Astrocyte of the hippocampus (primary cell): ENCODE results near the gene GOLGA6L7.
"Not testable (repeated sequence)": the region's sequence is repeated elsewhere in the genome, so short reads cannot be mapped to it uniquely, and the experiment has no call there.

ENCODE experiments used
- DNase-seq: peaks from one replicate; pipeline ENCODE4 v3.0.0; 2011; ENCODE audit warnings: low read depth, low spot score

The GOLGA6L7 gene

DNA sequence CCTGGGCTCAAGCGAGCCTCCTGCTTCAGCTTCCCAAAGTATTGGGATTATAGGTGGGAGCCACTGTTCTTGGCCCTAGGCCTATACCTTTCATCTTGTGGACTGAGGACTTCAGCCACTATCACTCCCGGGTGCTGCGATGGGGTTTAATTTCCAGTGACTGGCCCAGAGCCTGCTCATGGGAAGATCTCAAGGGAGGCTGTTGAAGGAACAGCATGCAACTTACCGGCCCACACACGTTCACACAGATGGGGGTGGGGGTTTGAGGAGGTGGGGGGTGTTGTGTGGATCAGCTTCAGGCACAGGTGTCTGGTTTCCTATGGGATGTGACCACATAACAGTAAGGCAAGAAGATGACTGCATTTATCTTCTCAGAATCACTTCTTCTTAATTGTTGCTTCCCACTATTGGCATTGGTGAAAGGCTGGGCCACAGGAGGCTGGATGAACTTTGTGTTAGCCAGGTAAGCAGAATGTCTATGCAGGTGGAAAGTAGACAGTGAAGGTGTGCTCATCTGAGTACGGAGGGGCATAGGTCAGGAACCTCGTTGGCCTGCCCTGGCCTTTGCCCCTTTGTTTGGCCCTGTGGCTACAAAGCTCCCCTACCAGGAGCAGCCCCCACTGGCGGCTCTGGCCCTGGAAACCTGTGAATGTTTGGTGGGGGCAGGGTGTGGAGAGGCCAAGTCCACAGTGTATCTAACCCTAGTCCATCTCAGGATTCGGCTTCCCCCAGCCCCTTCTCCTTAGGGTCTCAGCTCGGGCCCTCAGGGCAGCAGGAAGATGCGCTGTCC, 35.9 kb upstream of the GOLGA6L7 start:
- DNase-seq, result no peak

- no peak for DNase-seq
Observed at GRCh38 chr15:28881600-28881999, 33.2 kb upstream of the GOLGA6L7 start.

- DNase-seq, result peak; percentile 53
Observed at GRCh38 chr15:28881170-28881569, 32.7 kb upstream of the GOLGA6L7 start.

GRCh38 chr15:28880680-28881079, 32.2 kb upstream of the GOLGA6L7 start:
- DNase-seq, result no peak

DNA sequence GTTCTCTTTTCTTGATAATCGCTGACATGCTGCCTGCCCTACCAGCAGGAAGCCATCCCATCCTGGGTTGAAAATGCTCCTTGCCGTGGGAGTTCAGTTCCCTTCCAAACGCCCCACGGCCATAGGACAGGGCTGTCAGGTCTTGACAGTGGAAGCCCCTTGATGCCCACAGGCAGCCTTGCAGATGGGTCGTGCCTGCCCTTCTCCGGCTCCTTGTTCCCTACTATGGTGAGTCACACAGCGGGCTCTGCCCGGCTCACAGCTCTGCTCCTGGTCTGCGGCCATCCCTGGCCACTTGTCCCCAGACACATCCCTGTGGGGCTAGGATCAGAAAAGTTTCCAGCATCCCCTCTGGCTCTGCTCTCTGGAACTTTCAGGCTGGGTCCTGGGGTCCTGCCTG, 31.1 kb upstream of the GOLGA6L7 start:
- DNase-seq, result no peak

GRCh38 chr15:28878209-28878608, 29.8 kb upstream of the GOLGA6L7 start:
- DNase-seq, result no peak

GRCh38 chr15:28876845-28877185, 28.4 kb upstream of the GOLGA6L7 start:
- DNase-seq, result no peak

GRCh38 chr15:28876131-28876844, 27.8 kb upstream of the GOLGA6L7 start:
- no peak for DNase-seq

DNA sequence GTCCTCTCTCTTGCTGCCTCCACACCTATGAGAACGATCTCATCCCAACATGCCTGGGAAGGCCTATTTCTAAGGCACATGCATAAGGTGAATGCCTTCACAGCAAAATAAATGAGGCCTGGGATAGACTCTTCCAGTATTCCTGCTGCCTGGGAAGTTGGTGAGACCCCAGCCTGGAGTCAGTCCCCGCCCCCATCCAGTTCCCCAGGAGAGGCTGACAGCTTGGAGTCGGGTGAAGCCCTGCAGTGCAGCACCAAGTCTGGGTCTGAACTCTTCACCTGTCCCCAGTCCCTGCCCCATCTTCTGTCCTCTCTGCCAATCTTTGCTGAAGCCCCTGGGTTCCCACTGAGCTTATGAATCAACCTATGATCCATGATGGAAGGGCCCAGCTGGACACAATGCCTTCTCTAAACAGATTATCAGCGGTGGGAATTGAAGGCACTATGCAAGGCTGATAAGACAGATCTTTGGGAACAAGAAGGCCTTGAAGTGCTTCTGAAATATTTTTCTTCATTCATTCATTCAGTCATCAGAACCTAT, 27.1 kb upstream of the GOLGA6L7 start:
- DNase-seq, result no peak

DNA sequence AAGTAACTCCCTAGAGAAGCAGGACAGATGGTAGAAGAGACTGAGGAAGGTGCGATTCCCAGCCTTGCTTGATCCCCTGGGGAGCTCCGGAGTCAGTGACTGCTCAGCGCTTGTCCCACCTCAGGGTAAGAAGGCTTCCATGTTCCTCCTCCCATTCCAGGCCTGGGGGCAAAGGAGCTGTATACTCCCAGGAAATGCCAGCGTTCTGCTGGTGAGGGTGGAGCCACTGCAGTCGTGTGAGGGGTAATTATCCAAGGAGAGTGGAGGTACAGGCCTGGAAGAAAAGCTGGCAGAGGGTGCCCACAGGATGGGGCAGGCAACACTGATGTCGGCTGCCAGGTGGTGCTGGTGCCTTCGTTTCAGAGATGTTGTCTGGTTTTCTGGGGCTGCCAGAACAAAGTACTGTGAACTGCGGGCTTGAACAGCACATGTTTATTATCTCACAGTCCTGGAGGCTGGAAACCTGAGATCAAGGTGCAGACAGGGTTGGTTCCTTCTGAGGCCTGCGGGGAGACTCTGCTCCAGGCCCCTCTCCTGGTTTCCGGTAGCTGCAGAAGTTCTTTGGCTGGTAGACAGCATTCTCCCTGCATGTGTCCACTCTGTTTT, 25.2 kb upstream of the GOLGA6L7 start:
- no peak for DNase-seq

DNA sequence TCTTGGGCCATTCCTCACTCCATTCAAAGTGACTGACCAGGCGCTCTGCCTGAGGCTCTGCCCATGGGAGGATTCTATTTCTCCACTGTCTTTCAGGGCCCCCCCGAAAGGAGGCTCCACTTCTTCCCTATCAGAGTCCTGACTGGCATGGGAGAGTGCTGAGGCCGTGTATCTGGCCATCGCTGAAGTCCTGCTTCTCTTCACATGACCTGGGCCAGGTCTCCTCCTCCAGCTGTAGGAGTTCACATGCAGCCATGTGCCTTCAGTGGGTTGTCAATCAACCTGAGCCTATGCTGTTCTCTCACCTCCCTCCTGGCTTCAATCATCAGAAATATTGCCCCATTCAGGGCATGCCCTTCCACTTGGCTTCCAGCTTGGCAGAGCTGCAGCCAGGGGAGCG, 24.6 kb upstream of the GOLGA6L7 start:
- DNase-seq, result no peak

- DNase-seq, result no peak
Observed at GRCh38 chr15:28871168-28871567, 22.7 kb upstream of the GOLGA6L7 start.

DNA sequence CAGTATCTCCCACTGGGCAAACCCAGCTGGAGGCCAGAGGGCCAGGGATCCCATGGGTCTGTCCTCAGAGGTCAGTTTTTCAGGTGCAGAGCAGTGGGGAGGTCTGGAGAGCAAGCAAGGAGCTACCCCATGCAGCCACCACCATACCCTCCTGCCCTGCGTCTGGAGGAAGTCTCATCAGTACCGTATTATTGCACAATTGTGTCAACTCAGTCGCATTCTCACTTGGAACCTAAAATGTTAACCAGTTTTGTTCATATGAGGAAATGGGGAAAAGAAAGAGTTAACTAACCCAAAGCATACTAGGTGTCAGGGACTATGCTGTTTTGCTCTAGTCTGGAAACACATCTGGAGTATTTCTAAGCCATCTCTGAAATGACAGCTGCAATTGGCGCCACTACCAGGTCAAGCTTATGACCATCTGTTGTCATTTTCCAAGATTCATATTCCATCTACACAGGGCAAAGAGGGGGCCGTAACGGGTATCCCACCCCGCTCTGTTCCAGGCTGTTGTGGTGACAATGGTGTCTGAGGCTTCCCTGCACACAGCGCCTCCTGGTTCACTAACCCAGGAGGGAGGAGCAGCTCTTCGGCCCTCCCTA, 20.4 kb upstream of the GOLGA6L7 start:
- DNase-seq, result no peak

- not testable (repeated sequence) for DNase-seq
Observed at GRCh38 chr15:28861589-28862293, 13.3 kb upstream of the GOLGA6L7 start.

- DNase-seq, result no peak
Observed at GRCh38 chr15:28861031-28861534, 12.6 kb upstream of the GOLGA6L7 start.

- DNase-seq, result not testable (repeated sequence)
Observed at GRCh38 chr15:28854578-28854977, 6.1 kb upstream of the GOLGA6L7 start.

GRCh38 chr15:28853654-28854053, 5.2 kb upstream of the GOLGA6L7 start:
- DNase-seq, result not testable (repeated sequence)

DNA sequence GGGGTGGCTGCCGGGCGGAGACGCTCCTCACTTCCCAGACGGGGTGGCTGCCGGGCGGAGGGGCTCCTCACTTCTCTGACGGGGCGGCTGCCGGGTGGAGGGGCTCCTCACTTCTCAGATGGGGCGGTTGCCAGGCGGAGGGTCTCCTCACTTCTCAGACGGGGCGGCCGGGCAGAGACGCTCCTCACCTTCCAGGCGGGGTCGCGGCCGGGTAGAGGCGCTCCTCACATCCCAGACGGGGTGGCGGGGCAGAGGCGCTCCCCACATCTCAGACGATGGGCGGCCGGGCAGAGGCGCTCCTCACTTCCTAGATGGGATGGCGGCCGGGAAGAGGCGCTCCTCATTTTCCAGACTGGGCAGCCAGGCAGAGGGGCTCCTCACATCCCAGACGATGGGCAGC, 1.3 kb upstream of the GOLGA6L7 start:
- DNase-seq, result not testable (repeated sequence)

- DNase-seq, result not testable (repeated sequence)
Observed at GRCh38 chr15:28849271-28849670, 827 bp upstream of the GOLGA6L7 start.

DNA sequence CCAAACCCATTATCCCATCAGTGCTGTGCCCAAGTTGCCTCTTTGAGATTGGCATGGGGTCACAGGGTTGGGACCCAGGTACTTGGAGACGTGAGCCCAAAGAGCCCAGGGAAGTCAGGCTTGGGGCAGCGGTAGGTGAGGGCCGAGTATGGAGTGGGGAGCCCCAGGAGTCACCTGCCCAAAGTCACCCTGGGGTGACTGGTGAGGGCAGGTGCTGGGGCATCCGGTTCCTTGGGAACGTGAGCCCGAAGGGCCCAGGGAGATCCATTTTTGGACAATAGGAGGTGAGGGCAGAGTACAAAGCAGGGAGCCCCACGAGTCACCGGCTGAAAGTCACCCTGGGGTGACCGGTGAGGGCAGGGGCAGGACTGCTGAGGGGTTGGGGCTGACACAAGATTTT, 485 bp downstream of the GOLGA6L7 start:
- not testable (repeated sequence) for DNase-seq

DNA sequence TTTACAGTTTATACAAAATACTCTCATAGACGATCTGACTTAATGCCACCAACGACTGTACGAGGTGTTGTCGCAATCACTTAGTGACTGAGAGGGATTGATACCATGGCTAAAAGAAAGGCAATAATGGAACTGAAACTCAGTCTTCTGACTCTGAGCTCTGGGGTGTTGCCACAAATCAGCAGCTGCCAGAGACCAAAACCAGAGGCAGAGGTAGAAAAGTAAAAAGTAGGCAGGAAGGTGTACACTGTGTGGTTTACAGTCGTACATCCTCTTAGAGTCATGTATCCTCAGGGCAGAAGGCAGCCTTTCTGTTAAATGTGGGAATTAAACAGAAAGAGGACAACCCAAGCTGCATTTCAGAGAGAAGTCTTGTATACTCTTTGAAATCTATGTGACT, 1.2 kb downstream of the GOLGA6L7 start:
- DNase-seq, result not testable (repeated sequence)
